Stimulated activated CD4-positive, alpha-beta T cell treated with anti-CD3 and anti-CD28 coated beads, Interleukin-2, amount 100 ng/mL, for 4 hours (primary cell): ENCODE results near the gene SHISA4.
"Not testable (repeated sequence)": the region's sequence is repeated elsewhere in the genome, so short reads cannot be mapped to it uniquely, and the experiment has no call there.

Experiments
- DNase-seq: peaks from one replicate; pipeline ENCODE4 v3.0.0-alpha.2; 2020; ENCODE audit warnings: low read depth

The SHISA4 gene

GRCh38 chr1:201888282-201889089 lies at the start of gene SHISA4:
Gene SHISA4 (plus strand): TSS chr1:201888898. CDS start chr1:201888995, 97 bp downstream.
- no peak for DNase-seq

GRCh38 chr1:201839089-201839488 lies 49.6 kb upstream of the SHISA4 start:
- DNase-seq, result not testable (repeated sequence)

DNA sequence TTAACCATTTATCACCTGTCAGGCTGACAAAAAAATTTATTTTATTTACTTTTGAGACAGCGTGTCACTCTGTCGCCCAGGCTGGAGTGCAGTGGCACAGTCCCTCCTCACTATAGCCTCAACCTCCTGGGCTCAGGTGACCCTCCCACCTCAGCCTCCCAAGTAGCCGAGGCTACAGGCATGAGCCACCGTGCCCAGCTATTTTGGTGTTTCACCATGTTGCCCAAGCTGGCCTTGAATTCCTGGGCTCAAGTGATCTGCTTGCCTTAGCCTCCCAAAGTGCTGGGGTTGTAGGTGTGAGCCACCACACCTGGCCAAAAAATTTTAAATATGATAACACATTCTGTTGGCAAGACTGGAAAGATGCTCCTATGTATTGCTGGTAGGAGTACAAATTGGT lies 48.6 kb upstream of the SHISA4 start:
- no peak for DNase-seq

- no peak for DNase-seq
These were observed 48.2 kb upstream of the SHISA4 start for GRCh38 chr1:201840490-201840889.

DNA sequence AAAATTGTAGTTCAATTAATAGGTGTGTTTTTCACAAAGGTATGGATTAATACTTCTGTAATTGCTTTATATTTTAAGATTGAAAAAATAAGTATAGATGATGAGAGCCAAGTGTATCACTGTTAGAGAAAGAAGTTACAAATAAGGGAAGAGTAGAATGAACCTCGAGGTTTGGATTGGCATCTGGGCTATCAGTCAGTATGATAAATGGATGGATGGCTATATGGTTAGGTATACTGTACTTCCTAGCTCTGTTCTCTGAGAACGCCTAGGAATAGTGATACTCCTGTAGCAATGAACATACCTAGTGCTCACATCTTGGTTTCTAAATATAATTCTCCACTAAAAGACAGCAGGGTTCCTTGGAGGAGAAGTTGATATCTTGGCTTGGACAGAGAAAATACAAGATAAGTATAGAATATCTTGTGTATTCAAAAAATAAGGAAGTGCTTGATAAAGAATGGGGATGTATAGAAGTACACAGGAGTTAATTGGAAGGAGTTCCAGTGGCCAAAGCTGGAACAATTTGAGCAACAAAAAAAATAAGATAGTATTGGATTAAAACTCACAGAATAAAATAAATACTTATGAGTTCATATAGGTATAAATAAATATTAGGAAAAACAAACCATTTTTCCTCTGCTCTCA lies 47.3 kb upstream of the SHISA4 start:
- no peak for DNase-seq

GRCh38 chr1:201842472-201843027 lies 46.1 kb upstream of the SHISA4 start:
- no peak for DNase-seq

- DNase-seq, result no peak
These were observed 43.2 kb upstream of the SHISA4 start for GRCh38 chr1:201845331-201846083.

GRCh38 chr1:201847150-201847549 lies 41.5 kb upstream of the SHISA4 start:
- no peak for DNase-seq

- no peak for DNase-seq
These were observed 40.5 kb upstream of the SHISA4 start for GRCh38 chr1:201848230-201848629.

- no peak for DNase-seq
These were observed 39.2 kb upstream of the SHISA4 start for GRCh38 chr1:201849372-201850052.

GRCh38 chr1:201850053-201850397 lies 38.7 kb upstream of the SHISA4 start:
- DNase-seq, result no peak

GRCh38 chr1:201851949-201852348 lies 36.7 kb upstream of the SHISA4 start:
- DNase-seq, result no peak

GRCh38 chr1:201856722-201857121 lies 32.0 kb upstream of the SHISA4 start:
- DNase-seq, result not testable (repeated sequence)

- DNase-seq, result no peak
These were observed 29.3 kb upstream of the SHISA4 start for GRCh38 chr1:201859424-201859823.

DNA sequence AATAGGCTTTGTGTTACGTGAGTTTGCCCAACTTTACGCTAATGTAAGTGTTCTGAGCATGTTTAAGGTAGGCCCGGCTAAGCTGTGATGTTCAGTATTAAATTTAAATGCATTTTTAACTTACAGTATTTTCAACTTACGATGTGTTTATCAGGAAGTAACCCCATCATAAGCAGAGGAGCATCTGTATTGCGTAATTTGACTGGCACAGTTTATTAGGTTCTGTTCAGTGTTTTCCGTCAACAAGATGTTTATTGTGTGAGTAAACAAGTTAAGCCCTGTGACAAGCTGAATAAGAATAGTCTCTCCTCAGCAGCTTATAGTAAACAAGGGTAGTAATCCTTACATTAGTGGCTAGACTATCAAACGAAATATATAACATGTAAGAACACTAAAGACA lies 27.2 kb upstream of the SHISA4 start:
- no peak for DNase-seq

GRCh38 chr1:201870397-201870796 lies 18.3 kb upstream of the SHISA4 start:
- no peak for DNase-seq

DNA sequence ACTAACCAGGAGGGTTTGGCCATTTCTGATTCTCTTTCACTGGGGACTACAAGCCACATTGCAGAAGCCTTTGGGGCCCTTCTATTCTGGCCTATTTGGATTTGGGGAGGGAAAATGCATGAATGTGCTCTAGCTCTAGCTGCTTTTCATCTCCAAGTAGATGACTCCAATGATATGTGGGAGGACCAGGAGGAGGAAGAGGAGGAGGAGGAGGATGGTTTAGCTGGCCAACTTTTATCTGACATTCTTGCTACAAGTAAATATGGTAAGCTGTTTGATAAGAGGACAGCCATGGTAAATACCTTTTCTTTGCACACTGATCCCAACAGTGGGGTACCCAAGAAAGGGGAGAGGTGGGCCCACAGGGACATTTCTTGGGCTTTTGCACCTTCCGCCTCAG lies 14.0 kb upstream of the SHISA4 start:
- no peak for DNase-seq

GRCh38 chr1:201876148-201876818 lies 12.4 kb upstream of the SHISA4 start:
- DNase-seq, result no peak

- DNase-seq, result no peak
These were observed 10.8 kb upstream of the SHISA4 start for GRCh38 chr1:201877877-201878401.

GRCh38 chr1:201880928-201881571 lies 7.6 kb upstream of the SHISA4 start:
- DNase-seq, result no peak

GRCh38 chr1:201881617-201882016 lies 7.1 kb upstream of the SHISA4 start:
- DNase-seq, result no peak
